ENCODE results near the gene CNP. TPM values are rescaled to one million over a fixed set of nuclear protein-coding genes. Genes with fewer than 3 reads are reported as not detected.

The CNP gene
- total RNA-seq, 1 experiment from 2014 or later, result 144 TPM

- Mint-ChIP-seq H3K9me3 (ENCODE audit: low read depth, unreplicated experiment) (no peaks in the 10 kb centered on the region), H3K4me1 (ENCODE audit: low read depth, unreplicated experiment) (peaks cover 28% of the 10 kb centered on the region), H3K27me3 (ENCODE audit: unreplicated experiment) (no peaks in the 10 kb centered on the region), H3K36me3 (ENCODE audit: insufficient read depth, unreplicated experiment) (peaks cover 95% of the 10 kb centered on the region), H3K27ac (ENCODE audit: unreplicated experiment) (no peak overlapping the region), H3K4me3 (ENCODE audit: low read depth, unreplicated experiment) (no peak overlapping the region)
- TF ChIP-seq CTCF (IDR thresholded peaks at IDR 0.05; ENCODE audit: unreplicated experiment), result no peak
- no TSS peak for BruUV-seq (replicated peaks)
- CTCF ChIA-PET, result interaction anchor here (0.6 to 0.7 kb wide), 2 partner anchors 9 to 151 kb away, joined by 5 to 8 read pairs; no protein-coding TSS in a partner anchor
- intact Hi-C loops (cut with micrococcal nuclease; ENCODE audit: unreplicated experiment), result no loop called here
- DNase-seq, result no peak
These were observed 8.8 kb downstream of the CNP start for GRCh38 chr17:41975099-41976083.

GRCh38 chr17:41976142-41976768 lies 9.7 kb downstream of the CNP start:
- H3K27ac Mint-ChIP-seq (ENCODE audit: unreplicated experiment), result peak overlapping the region; percentile 13
- H3K4me3 Mint-ChIP-seq (ENCODE audit: low read depth, unreplicated experiment), result no peak overlapping the region
- DNase-seq, result no peak
- peaks cover 96% of the 10 kb centered on the region for H3K36me3 Mint-ChIP-seq (ENCODE audit: insufficient read depth, unreplicated experiment)
- peaks cover 28% of the 10 kb centered on the region for H3K4me1 Mint-ChIP-seq (ENCODE audit: low read depth, unreplicated experiment)
- no peaks in the 10 kb centered on the region for H3K27me3 Mint-ChIP-seq (ENCODE audit: unreplicated experiment)
- no peaks in the 10 kb centered on the region for H3K9me3 Mint-ChIP-seq (ENCODE audit: low read depth, unreplicated experiment)
- intact Hi-C loops (cut with micrococcal nuclease; ENCODE audit: unreplicated experiment), result no loop called here
- BruUV-seq (replicated peaks), result no TSS peak
- CTCF ChIA-PET, result interaction anchor here (0.7 to 1.1 kb wide), 2 partner anchors 10 to 44 kb away, joined by 4 to 8 read pairs; partner anchors contain the start of gene NKIRAS2
- TF ChIP-seq CTCF (IDR thresholded peaks at IDR 0.05; ENCODE audit: unreplicated experiment), result no peak

GRCh38 chr17:41977991-41978390 lies 11.4 kb downstream of the CNP start:
- intact Hi-C loops (cut with micrococcal nuclease; ENCODE audit: unreplicated experiment), result no loop called here

More at GRCh38 chr17:41977991-41978390, 11.4 kb downstream of the CNP start:
- CTCF ChIA-PET, result interaction anchor here (0.8 kb wide), 1 partner anchor 34 kb away, joined by 3 read pairs; no protein-coding TSS in a partner anchor
- Mint-ChIP-seq H3K9me3 (ENCODE audit: low read depth, unreplicated experiment) (no peaks in the 10 kb centered on the region), H3K4me3 (ENCODE audit: low read depth, unreplicated experiment) (no peak overlapping the region), H3K36me3 (ENCODE audit: insufficient read depth, unreplicated experiment) (peaks cover 97% of the 10 kb centered on the region), H3K27me3 (ENCODE audit: unreplicated experiment) (no peaks in the 10 kb centered on the region), H3K27ac (ENCODE audit: unreplicated experiment) (no peak overlapping the region), H3K4me1 (ENCODE audit: low read depth, unreplicated experiment) (peaks cover 19% of the 10 kb centered on the region)
- no TSS peak for BruUV-seq (replicated peaks)
- DNase-seq, result peak; percentile 42
- no peak for TF ChIP-seq CTCF (IDR thresholded peaks at IDR 0.05; ENCODE audit: unreplicated experiment)

All from Calu3 (cell line).